Activated CD4-positive, alpha-beta memory T cell treated with anti-CD3 and anti-CD28 coated beads for 36 hours (primary cell): ENCODE data around the gene RAD9B. TPM values are rescaled to one million over a fixed set of nuclear protein-coding genes. Genes with fewer than 3 reads are reported as not detected.
"Not testable (repeated sequence)": the region's sequence is repeated elsewhere in the genome, so short reads cannot be mapped to it uniquely, and the experiment has no call there.

ENCODE experiments used
- CTCF ChIA-PET: fragments of 350-600 bp; sonication (Branson Sonifier 250); formaldehyde crosslinking; loops from one replicate; lab custom pipeline; 2021; ENCODE audit warnings: antibody characterized with exemption, inconsistent platforms; lab: Charles Lee
- POLR2A ChIA-PET: fragments of 350-600 bp; sonication (Branson Sonifier 250); formaldehyde crosslinking; loops from one replicate; lab custom pipeline; 2021; ENCODE audit warnings: antibody characterized with exemption; lab: Charles Lee
- DNase-seq: peaks from one replicate; pipeline ENCODE4 v3.0.0-alpha.2; 2020
- H3K27ac Mint-ChIP-seq: one replicate; pipeline ENCODE4 v1.8.0; 2021; ENCODE audit warnings: mixed read lengths
- H3K27me3 Mint-ChIP-seq: one replicate; pipeline ENCODE4 v1.8.0; 2021; ENCODE audit warnings: mixed read lengths
- H3K36me3 Mint-ChIP-seq: one replicate; pipeline ENCODE4 v1.8.0; 2021; ENCODE audit warnings: mixed read lengths
- H3K4me1 Mint-ChIP-seq: one replicate; pipeline ENCODE4 v1.8.0; 2021; ENCODE audit warnings: low read depth, mixed read lengths
- H3K4me3 Mint-ChIP-seq: one replicate; pipeline ENCODE4 v1.8.0; 2021; ENCODE audit warnings: mild to moderate bottlenecking, mixed read lengths
- H3K9me3 Mint-ChIP-seq: one replicate; pipeline ENCODE4 v1.8.0; 2021; ENCODE audit warnings: mixed read lengths
- intact Hi-C: fragments of 100-400 bp; cut with micrococcal nuclease; formaldehyde crosslinking; loops from one replicate; pipeline ENCODE4 v1.15.1; 2023
- total RNA-seq, 2 experiments: library from RNA; stranded (reverse); gene quantifications; one replicate each; pipeline ENCODE4 v1.2.3, GENCODE V29; 2021

Gene RAD9B
- 1 to 10 TPM; 1.1 to 2.7 TPM for total RNA-seq

- peaks cover 30% of the 10 kb centered on the region for H3K4me1 Mint-ChIP-seq
- H3K27me3 Mint-ChIP-seq: no peaks in the 10 kb centered on the region
- H3K9me3 Mint-ChIP-seq: no peaks in the 10 kb centered on the region
- H3K4me3 Mint-ChIP-seq: peak within 1 kb of the TSS; percentile 99
- intact Hi-C loops: loop anchor here (1.0 to 10.0 kb wide), 8 partner anchors 19 to 323 kb away; partner anchors contain the start of genes ANAPC7, ARPC3, FAM216A and GPN3
- peaks cover 18% of the 10 kb centered on the region for H3K36me3 Mint-ChIP-seq
- DNase-seq: peak; percentile 100
- peak within 1 kb of the TSS; percentile 97 for H3K27ac Mint-ChIP-seq
- POLR2A ChIA-PET: interaction anchor here (0.5 to 3.1 kb wide), 8 partner anchors 21 to 112 kb away, joined by 3 to 33 read pairs (median 4); partner anchors contain the start of genes ARPC3, FAM216A, GPN3 and TCTN1
- CTCF ChIA-PET: interaction anchor here (0.6 to 5.3 kb wide), 7 partner anchors 11 to 386 kb away, joined by 3 to 40 read pairs (median 3); partner anchors contain the start of genes ARPC3, FAM216A and GPN3
Observed at GRCh38 chr12:110501752-110502738, at the start of gene RAD9B, which contains the start of gene VPS29. RAD9B (plus strand) TSS chr12:110502331; CDS start chr12:110502338, 7 bp downstream. VPS29 (minus strand) TSS chr12:110502111; CDS start chr12:110502051, 60 bp downstream.

DNA sequence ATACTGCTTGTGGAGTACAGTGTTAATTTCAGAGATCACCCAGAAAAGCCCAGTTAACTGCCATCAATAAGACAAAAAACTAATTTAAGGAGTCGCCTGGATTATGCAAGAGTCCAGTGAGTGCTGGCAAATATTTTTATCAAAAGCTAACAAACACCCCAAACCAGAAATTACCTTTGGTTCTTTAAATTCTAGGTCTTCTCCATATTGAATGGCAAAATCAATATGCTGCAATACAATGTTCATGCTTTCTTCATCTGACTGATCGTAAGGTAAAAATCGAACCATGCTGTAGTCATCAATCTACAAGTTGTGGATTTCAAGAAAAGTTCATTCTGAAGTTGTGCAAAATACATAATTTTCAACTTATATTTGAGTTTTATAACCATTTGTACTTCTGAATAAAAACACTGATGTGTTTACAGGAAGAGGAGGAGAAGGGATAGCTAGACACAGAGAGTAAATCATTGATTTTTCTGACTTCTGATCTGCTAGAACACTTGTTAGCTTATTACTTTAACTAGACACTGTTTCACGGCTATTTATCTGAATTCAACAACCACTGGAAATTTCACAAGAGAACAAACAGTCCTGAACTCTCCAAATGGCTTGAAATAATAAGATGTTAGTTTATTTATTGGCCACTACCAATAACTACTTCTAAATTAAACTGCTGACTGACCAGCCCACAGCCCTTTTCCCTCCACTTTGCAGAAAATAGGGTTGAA is 48.4 kb upstream of the RAD9B start:
- H3K36me3 Mint-ChIP-seq: peaks cover 34% of the 10 kb centered on the region
- H3K27ac Mint-ChIP-seq: no peak overlapping the region
- peaks cover 12% of the 10 kb centered on the region for H3K4me1 Mint-ChIP-seq
- POLR2A ChIA-PET: interaction anchor here (0.6 to 2.5 kb wide), 2 partner anchors 15 to 509 kb away, joined by 3 to 10 read pairs; partner anchors contain the start of genes FAM216A and GPN3
- H3K27me3 Mint-ChIP-seq: no peaks in the 10 kb centered on the region
- CTCF ChIA-PET: interaction anchor here (1.0 to 8.2 kb wide), 3 partner anchors 15 to 148 kb away, joined by 4 to 85 read pairs (median 5); partner anchors contain the start of genes FAM216A and GPN3
- intact Hi-C loops: loop anchor here (5.0 kb wide), 1 partner anchor 244 kb away; no protein-coding TSS in a partner anchor
- no peak overlapping the region for H3K4me3 Mint-ChIP-seq
- H3K9me3 Mint-ChIP-seq: no peaks in the 10 kb centered on the region
- no peak for DNase-seq

GRCh38 chr12:110458756-110459155 is 43.4 kb upstream of the RAD9B start:
- H3K4me1 Mint-ChIP-seq: peaks cover 6% of the 10 kb centered on the region
- no peaks in the 10 kb centered on the region for H3K9me3 Mint-ChIP-seq
- ChIA-PET CTCF (interaction anchor here (1.3 to 1.4 kb wide), 3 partner anchors 8 to 28 kb away, joined by 3 to 5 read pairs (median 4); partner anchors contain the start of genes ARPC3 and GPN3), POLR2A (interaction anchor here (0.9 kb wide), 1 partner anchor 42 kb away, joined by 3 read pairs; no protein-coding TSS in a partner anchor)
- intact Hi-C loops: no loop called here
- no peak for DNase-seq
- peaks cover 23% of the 10 kb centered on the region for H3K36me3 Mint-ChIP-seq
- no peak overlapping the region for H3K4me3 Mint-ChIP-seq
- H3K27ac Mint-ChIP-seq: no peak overlapping the region
- H3K27me3 Mint-ChIP-seq: no peaks in the 10 kb centered on the region

DNA sequence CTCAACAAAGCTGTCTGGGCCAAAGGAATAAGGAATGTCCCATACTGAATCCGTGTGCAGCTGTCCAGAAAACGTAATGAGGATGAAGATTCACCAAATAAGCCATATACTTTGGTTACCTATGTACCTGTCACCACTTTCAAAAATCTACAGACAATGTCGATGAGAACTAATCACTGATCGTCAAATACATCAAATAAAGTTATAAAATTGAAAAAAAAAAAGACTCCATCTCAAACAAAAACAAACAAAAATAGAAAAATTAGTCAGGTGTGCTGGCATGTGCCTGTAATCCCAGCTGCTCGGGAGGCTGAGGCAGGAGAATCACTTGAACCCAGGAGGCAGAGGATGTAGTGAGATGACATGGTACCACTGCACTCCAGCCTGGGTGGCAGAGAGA is 40.9 kb upstream of the RAD9B start:
- H3K27ac Mint-ChIP-seq, CTCF ChIA-PET, POLR2A ChIA-PET: not testable (repeated sequence)

DNA sequence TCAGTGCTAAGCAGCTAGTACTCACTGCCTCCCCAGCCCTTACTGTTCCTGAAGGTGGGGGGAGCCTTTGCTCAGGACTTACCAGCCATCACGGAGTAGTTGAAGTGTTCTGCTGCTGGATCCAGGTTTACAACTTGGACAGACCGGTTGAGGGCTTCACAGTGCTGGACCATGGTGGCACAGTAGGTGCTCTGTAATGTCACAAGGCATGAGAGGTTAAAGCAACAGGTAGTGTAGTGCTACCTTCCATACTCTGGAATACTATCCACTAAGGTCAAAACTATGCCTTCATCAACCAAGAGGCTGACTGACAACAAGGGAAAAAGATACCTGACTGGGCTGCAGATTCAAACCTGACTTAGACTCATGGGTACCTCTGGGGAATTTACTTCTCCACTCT is 37.1 kb upstream of the RAD9B start:
- Mint-ChIP-seq H3K4me1 (peaks cover 32% of the 10 kb centered on the region), H3K27ac (no peak overlapping the region), H3K36me3 (peaks cover 13% of the 10 kb centered on the region), H3K4me3 (no peak overlapping the region), H3K9me3 (no peaks in the 10 kb centered on the region), H3K27me3 (no peaks in the 10 kb centered on the region)
- POLR2A ChIA-PET: no interaction called here
- DNase-seq: no peak
- intact Hi-C loops: no loop called here
- CTCF ChIA-PET: interaction anchor here (5.7 kb wide), 1 partner anchor 16 kb away, joined by 79 read pairs; the partner anchor contains the start of gene ARPC3

More for the DNA sequence above, 40.9 kb upstream of the RAD9B start:
- H3K27me3 Mint-ChIP-seq, intact Hi-C loops, H3K9me3 Mint-ChIP-seq, DNase-seq, H3K4me3 Mint-ChIP-seq: not testable (repeated sequence)
- peaks cover 22% of the 10 kb centered on the region for H3K36me3 Mint-ChIP-seq
- H3K4me1 Mint-ChIP-seq: peaks cover 11% of the 10 kb centered on the region

GRCh38 chr12:110465765-110466164 is 36.4 kb upstream of the RAD9B start:
- CTCF ChIA-PET: interaction anchor here (1.1 to 5.7 kb wide), 2 partner anchors 9 to 17 kb away, joined by 3 to 79 read pairs; partner anchors contain the start of gene ARPC3
- Mint-ChIP-seq H3K4me1 (peaks cover 35% of the 10 kb centered on the region), H3K36me3 (peaks cover 13% of the 10 kb centered on the region)
- H3K9me3 Mint-ChIP-seq, H3K27ac Mint-ChIP-seq, H3K4me3 Mint-ChIP-seq, intact Hi-C loops, H3K27me3 Mint-ChIP-seq, POLR2A ChIA-PET, DNase-seq: not testable (repeated sequence)

- peaks cover 16% of the 10 kb centered on the region for H3K36me3 Mint-ChIP-seq
- intact Hi-C loops: no loop called here
- no peak for DNase-seq
- CTCF ChIA-PET: interaction anchor here (1.1 to 6.7 kb wide), 4 partner anchors 8 to 134 kb away, joined by 3 to 86 read pairs (median 50); partner anchors contain the start of gene ARPC3
- H3K27me3 Mint-ChIP-seq: no peaks in the 10 kb centered on the region
- H3K9me3 Mint-ChIP-seq: no peaks in the 10 kb centered on the region
- H3K4me1 Mint-ChIP-seq: peaks cover 35% of the 10 kb centered on the region
- POLR2A ChIA-PET: no interaction called here
- no peak overlapping the region for H3K27ac Mint-ChIP-seq
- peak overlapping the region; percentile 30 for H3K4me3 Mint-ChIP-seq
Observed at GRCh38 chr12:110466791-110467190, 35.3 kb upstream of the RAD9B start.

- H3K4me3 Mint-ChIP-seq: peak overlapping the region; percentile 98
- no peaks in the 10 kb centered on the region for H3K27me3 Mint-ChIP-seq
- CTCF ChIA-PET: interaction anchor here (0.8 to 6.7 kb wide), 18 partner anchors 9 to 622 kb away, joined by 3 to 86 read pairs (median 4); partner anchors contain the start of genes ARPC3, RAD9B, TCTN1 and VPS29
- H3K27ac Mint-ChIP-seq: peak overlapping the region; percentile 97
- DNase-seq: no peak
- peaks cover 13% of the 10 kb centered on the region for H3K36me3 Mint-ChIP-seq
- intact Hi-C loops: loop anchor here (1.0 to 2.0 kb wide), 5 partner anchors 18 to 273 kb away; partner anchors contain the start of genes ARPC3, PPTC7, RAD9B and VPS29
- H3K4me1 Mint-ChIP-seq: peaks cover 31% of the 10 kb centered on the region
- no peaks in the 10 kb centered on the region for H3K9me3 Mint-ChIP-seq
- POLR2A ChIA-PET: interaction anchor here (0.7 to 2.7 kb wide), 15 partner anchors 15 to 388 kb away, joined by 3 to 33 read pairs (median 7); partner anchors contain the start of genes ARPC3, ATP2A2, IFT81 and PPP1CC
Observed at GRCh38 chr12:110467847-110468213, 34.3 kb upstream of the RAD9B start.

- CTCF ChIA-PET: interaction anchor here (0.6 to 6.7 kb wide), 33 partner anchors 8 to 623 kb away, joined by 3 to 86 read pairs (median 4); partner anchors contain the start of genes ARPC3, RAD9B, TCTN1 and VPS29
- Mint-ChIP-seq H3K27me3 (no peaks in the 10 kb centered on the region), H3K36me3 (peaks cover 13% of the 10 kb centered on the region), H3K27ac (peak within 1 kb of the TSS; percentile 97), H3K4me3 (peak within 1 kb of the TSS; percentile 98), H3K4me1 (peaks cover 28% of the 10 kb centered on the region), H3K9me3 (no peaks in the 10 kb centered on the region)
- intact Hi-C loops: loop anchor here (1.0 to 2.0 kb wide), 5 partner anchors 18 to 272 kb away; partner anchors contain the start of genes ARPC3, PPTC7, RAD9B and VPS29
- POLR2A ChIA-PET: interaction anchor here (0.5 to 2.7 kb wide), 20 partner anchors 12 to 389 kb away, joined by 3 to 33 read pairs (median 4); partner anchors contain the start of genes ARPC3, ATP2A2, IFT81 and PPP1CC
- DNase-seq: peak; percentile 98
Observed at GRCh38 chr12:110468214-110469048, 33.7 kb upstream of the RAD9B start, which contains the start of the genes FAM216A and GPN3. FAM216A (plus strand) TSS chr12:110468845; CDS start chr12:110468876, 31 bp downstream. GPN3 (minus strand) TSS chr12:110468257; CDS start chr12:110468203, 54 bp downstream.

- Mint-ChIP-seq H3K4me1 (peaks cover 4% of the 10 kb centered on the region), H3K9me3 (no peaks in the 10 kb centered on the region), H3K36me3 (peaks cover 3% of the 10 kb centered on the region), H3K27ac (no peak overlapping the region), H3K4me3 (no peak overlapping the region), H3K27me3 (no peaks in the 10 kb centered on the region)
- ChIA-PET POLR2A (interaction anchor here (0.6 to 0.7 kb wide), 2 partner anchors 18 to 26 kb away, joined by 4 to 5 read pairs; no protein-coding TSS in a partner anchor), CTCF (interaction anchor here (0.9 to 1.4 kb wide), 2 partner anchors 9 to 125 kb away, joined by 3 to 4 read pairs; no protein-coding TSS in a partner anchor)
- intact Hi-C loops: no loop called here
- DNase-seq: no peak
Observed at GRCh38 chr12:110475426-110475825, 26.7 kb upstream of the RAD9B start.
